MM.1S (cell line): ENCODE measurements around the gene OSBPL1A.

ENCODE experiments used
- DNase-seq: peaks from one replicate; pipeline ENCODE4 v3.0.0-alpha.2; 2015
- H2AFZ ChIP-seq: fragments of 300-600 bp; sonication (generic); 2 replicates; pipeline ENCODE4 v1.6.0; 2016; ENCODE audit warnings: antibody characterized with exemption, low read length
- H3F3A ChIP-seq: fragments of 300-600 bp; sonication (generic); 2 replicates; pipeline ENCODE4 v1.6.1; 2016; ENCODE audit warnings: mild to moderate bottlenecking, antibody characterized with exemption, low read length, moderate library complexity, mixed read lengths; ENCODE audit not compliant: insufficient read depth
- H3K27ac ChIP-seq: fragments of 300-600 bp; sonication (generic); 2 replicates; pipeline ENCODE4 v1.5.1; 2016; ENCODE audit warnings: mild to moderate bottlenecking, low read length
- H3K27me3 ChIP-seq: fragments of 300-600 bp; sonication (generic); replicated peaks from 2 replicates; pipeline ENCODE4 v1.6.0; 2016; ENCODE audit warnings: low read length; ENCODE audit not compliant: insufficient read depth
- H3K36me3 ChIP-seq: fragments of 300-600 bp; sonication (generic); replicated peaks from 2 replicates; pipeline ENCODE4 v1.6.1; 2016; ENCODE audit warnings: mild to moderate bottlenecking, low read length, mixed read lengths; ENCODE audit not compliant: insufficient read depth
- H3K4me1 ChIP-seq: fragments of 300-600 bp; sonication (generic); 2 replicates; pipeline ENCODE4 v1.6.1; 2016; ENCODE audit warnings: low read length, mixed read lengths
- H3K4me2 ChIP-seq: fragments of 300-600 bp; sonication (generic); 2 replicates; pipeline ENCODE4 v1.6.0; 2016; ENCODE audit warnings: low read depth, low read length
- H3K4me3 ChIP-seq: fragments of 300-600 bp; sonication (generic); 2 replicates; pipeline ENCODE4 v1.5.1; 2016; ENCODE audit warnings: low read length, mixed read lengths
- H3K79me2 ChIP-seq: fragments of 300-600 bp; sonication (generic); 2 replicates; pipeline ENCODE4 v1.6.1; 2016; ENCODE audit warnings: mixed run types, low read length, mixed read lengths
- H3K9ac ChIP-seq: fragments of 300-600 bp; sonication (generic); 2 replicates; pipeline ENCODE4 v1.6.1; 2016; ENCODE audit warnings: low read length, mixed read lengths
- H3K9me2 ChIP-seq: fragments of 300-600 bp; sonication (generic); replicated peaks from 2 replicates; pipeline ENCODE4 v1.6.1; 2016; ENCODE audit warnings: mild to moderate bottlenecking, low read length, mixed read lengths; ENCODE audit not compliant: insufficient read depth
- H3K9me3 ChIP-seq: fragments of 300-600 bp; sonication (generic); replicated peaks from 2 replicates; pipeline ENCODE4 v1.6.1; 2016; ENCODE audit warnings: mild to moderate bottlenecking, low read length, mixed read lengths; ENCODE audit not compliant: insufficient read depth
- H4K20me1 ChIP-seq: fragments of 300-600 bp; sonication (generic); 2 replicates; pipeline ENCODE4 v1.6.1; 2016; ENCODE audit warnings: mild to moderate bottlenecking, low read length, moderate library complexity, mixed read lengths; ENCODE audit not compliant: insufficient read depth
- CTCF ChIP-seq: fragments of 300-600 bp; sonication (generic); IDR thresholded peaks from 2 replicates; pipeline ENCODE4 v1.5.1; 2016; ENCODE audit warnings: antibody characterized with exemption, low read length, mixed read lengths
- EZH2 ChIP-seq: fragments of 300-600 bp; sonication (generic); optimal IDR thresholded peaks from 2 replicates; pipeline ENCODE3; 2017; ENCODE audit warnings: low read depth, mild to moderate bottlenecking, antibody characterized with exemption, low read length, mixed read lengths
- EZH2phosphoT487 ChIP-seq: fragments of 300-600 bp; sonication (generic); IDR thresholded peaks from 2 replicates; pipeline ENCODE4 v1.6.1; 2018; ENCODE audit warnings: antibody characterized with exemption, low read length

Gene OSBPL1A

GRCh38 chr18:24189664-24190346, 207.8 kb downstream of the OSBPL1A start:
- TF ChIP-seq EZH2phosphoT487 = no peak
- TF ChIP-seq EZH2 = no peak
- TF ChIP-seq CTCF = no peak
- peak overlapping the region; percentile 70; the same call in 1 of the 2 replicates for H3K27ac ChIP-seq
- peaks cover 37% of the 10 kb centered on the region for H3F3A ChIP-seq
- H3K4me1 ChIP-seq = peaks cover 47% of the 10 kb centered on the region
- peak overlapping the region; percentile 1; the same call in 1 of the 2 replicates for H3K4me3 ChIP-seq
- no peaks in the 10 kb centered on the region for H3K9me3 ChIP-seq
- H3K9ac ChIP-seq = peak overlapping the region; percentile 28; the same call in 1 of the 2 replicates
- no peaks in the 10 kb centered on the region for H3K36me3 ChIP-seq
- peak overlapping the region; percentile 72 for H3K4me2 ChIP-seq
- H3K79me2 ChIP-seq = no peaks in the 10 kb centered on the region
- DNase-seq = no peak
- no peaks in the 10 kb centered on the region for H3K9me2 ChIP-seq
- H4K20me1 ChIP-seq = no peaks in the 10 kb centered on the region
- H3K27me3 ChIP-seq = no peaks in the 10 kb centered on the region
- no peak overlapping the region; the same call in 1 of the 2 replicates for H2AFZ ChIP-seq

GRCh38 chr18:24189007-24189528, 208.6 kb downstream of the OSBPL1A start:
- peaks cover 37% of the 10 kb centered on the region for H3F3A ChIP-seq
- no peaks in the 10 kb centered on the region for H3K9me3 ChIP-seq
- H3K36me3 ChIP-seq = no peaks in the 10 kb centered on the region
- no peak overlapping the region; the same call in 1 of the 2 replicates for H2AFZ ChIP-seq
- H3K27ac ChIP-seq = peak overlapping the region; percentile 70
- peak overlapping the region; percentile 72 for H3K4me2 ChIP-seq
- no peak for TF ChIP-seq EZH2
- TF ChIP-seq CTCF = no peak
- no peak for TF ChIP-seq EZH2phosphoT487
- DNase-seq = peak; percentile 61
- H3K79me2 ChIP-seq = no peaks in the 10 kb centered on the region
- H3K9me2 ChIP-seq = no peaks in the 10 kb centered on the region
- no peaks in the 10 kb centered on the region for H4K20me1 ChIP-seq
- H3K4me1 ChIP-seq = peaks cover 41% of the 10 kb centered on the region
- H3K27me3 ChIP-seq = no peaks in the 10 kb centered on the region
- peak overlapping the region; percentile 1; the same call in 1 of the 2 replicates for H3K4me3 ChIP-seq
- H3K9ac ChIP-seq = peak overlapping the region; percentile 28; the same call in 1 of the 2 replicates

- Histone ChIP-seq H3F3A (peaks cover 37% of the 10 kb centered on the region), H3K79me2 (no peaks in the 10 kb centered on the region), H3K9ac (no peak overlapping the region), H3K4me3 (no peak overlapping the region), H3K9me3 (no peaks in the 10 kb centered on the region), H2AFZ (no peak overlapping the region), H4K20me1 (no peaks in the 10 kb centered on the region), H3K4me2 (peak overlapping the region; percentile 72; the same call in 1 of the 2 replicates), H3K27ac (peak overlapping the region; percentile 70; the same call in 1 of the 2 replicates), H3K27me3 (no peaks in the 10 kb centered on the region), H3K9me2 (no peaks in the 10 kb centered on the region), H3K4me1 (peaks cover 37% of the 10 kb centered on the region), H3K36me3 (no peaks in the 10 kb centered on the region)
- DNase-seq = no peak
- no peak for TF ChIP-seq EZH2phosphoT487
- no peak for TF ChIP-seq EZH2
- no peak for TF ChIP-seq CTCF
Measured at GRCh38 chr18:24188120-24188519, 209.5 kb downstream of the OSBPL1A start.
